ENCODE data around the gene RBM24.

- TF ChIP-seq CTCF (IDR thresholded peaks at IDR 0.05; ENCODE audit: low read depth, low read length): no peak
- no peak for TF ChIP-seq MAX (IDR thresholded peaks at IDR 0.05; ENCODE audit: low read depth, low read length)
- TF ChIP-seq POLR2A (IDR thresholded peaks at IDR 0.05; ENCODE audit: extremely low read depth, insufficient read length): no peak
Measured at GRCh38 chr6:17299750-17300149, 18.6 kb downstream of the RBM24 start.
